ENCODE data around the gene PPP3CA.

PPP3CA gene

GRCh38 chr4:101287324-101287723 is 60.0 kb downstream of the PPP3CA start:
- TF ChIP-seq, protein P1, sequence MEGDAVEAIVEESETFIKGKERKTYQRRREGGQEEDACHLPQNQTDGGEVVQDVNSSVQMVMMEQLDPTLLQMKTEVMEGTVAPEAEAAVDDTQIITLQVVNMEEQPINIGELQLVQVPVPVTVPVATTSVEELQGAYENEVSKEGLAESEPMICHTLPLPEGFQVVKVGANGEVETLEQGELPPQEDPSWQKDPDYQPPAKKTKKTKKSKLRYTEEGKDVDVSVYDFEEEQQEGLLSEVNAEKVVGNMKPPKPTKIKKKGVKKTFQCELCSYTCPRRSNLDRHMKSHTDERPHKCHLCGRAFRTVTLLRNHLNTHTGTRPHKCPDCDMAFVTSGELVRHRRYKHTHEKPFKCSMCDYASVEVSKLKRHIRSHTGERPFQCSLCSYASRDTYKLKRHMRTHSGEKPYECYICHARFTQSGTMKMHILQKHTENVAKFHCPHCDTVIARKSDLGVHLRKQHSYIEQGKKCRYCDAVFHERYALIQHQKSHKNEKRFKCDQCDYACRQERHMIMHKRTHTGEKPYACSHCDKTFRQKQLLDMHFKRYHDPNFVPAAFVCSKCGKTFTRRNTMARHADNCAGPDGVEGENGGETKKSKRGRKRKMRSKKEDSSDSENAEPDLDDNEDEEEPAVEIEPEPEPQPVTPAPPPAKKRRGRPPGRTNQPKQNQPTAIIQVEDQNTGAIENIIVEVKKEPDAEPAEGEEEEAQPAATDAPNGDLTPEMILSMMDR (IDR thresholded peaks at IDR 0.05), result no peak

DNA sequence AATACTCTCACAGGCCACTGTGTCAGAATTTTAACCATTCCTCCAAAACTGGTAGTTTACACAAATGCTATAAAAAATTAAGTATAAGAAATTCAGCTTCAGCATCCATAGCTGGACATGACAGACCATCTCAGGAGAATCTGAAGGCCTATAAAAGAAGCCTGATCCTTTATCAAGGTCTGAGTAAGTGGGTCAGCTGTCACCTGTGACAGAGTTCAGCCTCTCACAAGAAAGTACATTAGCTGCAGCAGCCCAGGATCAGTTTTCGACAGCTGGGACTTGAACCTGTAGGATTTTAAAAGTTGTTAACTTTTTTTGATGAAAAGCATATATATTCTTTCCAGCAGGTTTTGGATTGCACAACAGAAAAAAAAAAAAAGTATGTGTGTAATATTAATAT is 60.7 kb downstream of the PPP3CA start:
- TF ChIP-seq, protein P1 (IDR thresholded peaks at IDR 0.05), result no peak

DNA sequence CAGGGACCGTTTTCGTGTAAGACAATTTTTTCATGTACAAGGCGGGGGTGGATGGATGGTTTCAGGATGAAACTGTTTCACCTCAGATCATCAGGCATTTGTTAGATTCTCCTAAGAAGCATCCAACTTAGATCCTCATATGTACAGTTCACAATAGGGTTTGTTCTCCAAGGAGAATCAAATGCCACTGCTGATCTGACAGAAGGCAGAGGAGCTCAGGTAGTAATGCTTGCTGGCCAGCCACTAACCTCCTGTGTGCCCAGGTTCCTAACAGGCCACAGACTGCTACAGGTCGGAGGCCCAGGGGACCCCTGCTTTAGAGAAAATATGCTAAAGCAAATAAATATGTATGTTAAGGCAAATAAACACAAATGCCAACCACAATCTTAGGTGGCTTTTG is 61.3 kb downstream of the PPP3CA start:
- TF ChIP-seq, protein P1 (IDR thresholded peaks at IDR 0.05), result no peak

- TF ChIP-seq, protein P1 (IDR thresholded peaks at IDR 0.05), result no peak
These were observed 62.8 kb downstream of the PPP3CA start for GRCh38 chr4:101284546-101284945.

DNA sequence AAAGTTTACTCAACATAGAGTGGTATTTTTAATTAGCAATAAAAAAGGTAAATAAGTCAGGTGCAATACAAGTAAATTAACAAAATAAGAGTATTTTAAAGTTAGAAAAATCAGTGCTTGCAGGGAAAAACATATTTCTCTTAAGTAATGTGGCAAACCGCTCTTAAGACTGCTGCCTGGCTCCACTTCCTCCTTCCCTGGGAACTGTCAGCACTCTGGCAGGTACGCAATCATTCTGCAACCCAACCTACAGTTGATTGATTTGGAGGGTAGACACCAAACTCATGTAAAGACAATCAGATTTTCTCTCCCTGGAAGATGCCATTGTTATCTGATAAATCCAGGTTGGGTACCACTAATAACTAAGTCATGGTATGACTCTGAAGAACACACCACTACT is 63.9 kb downstream of the PPP3CA start:
- TF ChIP-seq, protein P1 (IDR thresholded peaks at IDR 0.05), result no peak

DNA sequence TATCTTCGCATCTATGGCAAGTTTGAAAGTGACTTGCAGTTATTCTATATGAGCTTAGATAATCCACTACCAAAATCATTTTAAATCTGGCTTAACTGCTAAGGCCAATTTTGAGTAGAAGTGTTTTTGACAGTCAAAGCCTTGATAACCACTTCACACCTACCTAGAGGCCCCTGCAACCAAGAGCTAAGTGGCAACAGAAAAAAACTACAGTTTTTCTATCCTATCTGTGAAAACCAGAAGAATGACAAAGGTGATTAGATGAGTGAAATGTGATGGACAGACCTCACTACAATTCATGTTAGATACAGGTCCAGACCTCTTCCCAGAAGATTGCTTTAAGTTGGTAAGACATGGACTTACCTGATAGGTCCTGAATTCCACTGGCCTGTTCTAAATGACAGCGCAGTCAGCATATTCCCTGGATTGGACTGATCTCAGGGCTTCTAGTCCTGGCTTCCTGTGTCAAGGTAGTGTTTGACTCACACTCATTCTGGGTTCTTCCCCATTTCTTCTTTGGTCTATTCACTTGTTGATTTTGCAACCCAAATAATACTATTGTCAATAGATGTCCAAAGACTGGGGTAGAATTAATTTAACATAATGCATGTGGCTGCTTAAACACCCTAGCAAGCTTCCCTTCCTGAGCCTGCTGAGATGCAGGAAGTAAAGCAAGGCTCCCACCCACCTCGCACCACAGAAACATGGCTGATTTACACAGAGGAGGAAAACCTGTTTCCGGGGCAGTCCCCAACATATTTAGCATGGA is 65.1 kb downstream of the PPP3CA start:
- TF ChIP-seq, protein P1 (IDR thresholded peaks at IDR 0.05), result no peak

- TF ChIP-seq, protein P1 (IDR thresholded peaks at IDR 0.05), result no peak
These were observed 66.3 kb downstream of the PPP3CA start for GRCh38 chr4:101280866-101281600.
